H1 (cell line): Measurements from ENCODE around the gene SLC24A1. TPM values are rescaled to one million over a fixed set of nuclear protein-coding genes. Genes with fewer than 3 reads are reported as not detected.

ENCODE experiments used
- HDAC6 ChIP-seq: IDR thresholded peaks from one replicate; pipeline ENCODE4 v1.7.1; 2012; ENCODE audit warnings: low read depth, mild to moderate bottlenecking, inconsistent platforms, low read length, moderate library complexity
- MAFK ChIP-seq: IDR thresholded peaks from 2 replicates; pipeline ENCODE4 v1.6.1; 2012; ENCODE audit warnings: low read depth, mild to moderate bottlenecking, improper control_type of control experiment, low read length
- RNF2 ChIP-seq: fragments of 200-900, 300-1000 bp; sonication (generic); IDR thresholded peaks from 2 replicates; pipeline ENCODE4 v1.7.1; 2016; ENCODE audit warnings: borderline replicate concordance, low read depth, mild to moderate bottlenecking, antibody characterized with exemption, low read length; ENCODE audit not compliant: poor library complexity, severe bottlenecking; ENCODE audit errors: missing control alignments
- SUZ12 ChIP-seq: fragments of 200-600 bp; sonication (generic); IDR thresholded peaks from 2 replicates; pipeline ENCODE4 v1.6.1; 2012; ENCODE audit warnings: mild to moderate bottlenecking, inconsistent platforms, low read length, moderate library complexity, mixed read lengths
- polyA plus RNA-seq, 7 experiments: library from polyadenylated mRNA; depleted of rRNA in 3 of 7; stranded (reverse) in 5 of 7; unstranded in 2 of 7; fragments of >200 nt in 5 of 7; fragments of 200-250 nt in 2 of 7; gene quantifications; 1 replicate in 5 of 7; 2 replicates in 1 of 7; 4 replicates in 1 of 7; pipeline versions ENCODE4 v1.2.1 to v1.2.3, GENCODE V29; 2011 to 2013; ENCODE audit warnings: missing spikeins in 2 of 7, mixed read lengths in 2 of 7
- total RNA-seq: library from RNA; stranded (reverse); fragmentation: NEBNext Ultra II Directional; extraction: Animal tissue kit (Norgen Biotek cat#: 25700); gene quantifications from 2 replicates; pipeline ENCODE4 v1.2.1, GENCODE V29; 2021
- TF ChIP-seq, protein P1 (sequence below): fragments of 300-600 bp; sonication (generic); IDR thresholded peaks from 2 replicates; pipeline ENCODE4 v1.7.1; 2012; ENCODE audit warnings: low read length, moderate library complexity, mild to moderate bottlenecking, inconsistent platforms; ENCODE audit not compliant: insufficient replicate concordance
- TF ChIP-seq, protein P2 (sequence below): IDR thresholded peaks from 2 replicates; pipeline ENCODE4 v1.6.1; 2012; ENCODE audit warnings: inconsistent platforms
- TF ChIP-seq, protein P3 (sequence below): IDR thresholded peaks from 2 replicates; pipeline ENCODE4 v1.6.1; 2012; ENCODE audit warnings: inconsistent platforms

Gene SLC24A1
- total and polyA plus RNA-seq, 2 of the 8 experiments (the other 6 are each of a cell fraction or from before 2014, with no cell fraction given), result 4.9 to 6.6 TPM

GRCh38 chr15:65576664-65577063 is 45.1 kb upstream of the SLC24A1 start (continued):
- TF ChIP-seq, protein P1, sequence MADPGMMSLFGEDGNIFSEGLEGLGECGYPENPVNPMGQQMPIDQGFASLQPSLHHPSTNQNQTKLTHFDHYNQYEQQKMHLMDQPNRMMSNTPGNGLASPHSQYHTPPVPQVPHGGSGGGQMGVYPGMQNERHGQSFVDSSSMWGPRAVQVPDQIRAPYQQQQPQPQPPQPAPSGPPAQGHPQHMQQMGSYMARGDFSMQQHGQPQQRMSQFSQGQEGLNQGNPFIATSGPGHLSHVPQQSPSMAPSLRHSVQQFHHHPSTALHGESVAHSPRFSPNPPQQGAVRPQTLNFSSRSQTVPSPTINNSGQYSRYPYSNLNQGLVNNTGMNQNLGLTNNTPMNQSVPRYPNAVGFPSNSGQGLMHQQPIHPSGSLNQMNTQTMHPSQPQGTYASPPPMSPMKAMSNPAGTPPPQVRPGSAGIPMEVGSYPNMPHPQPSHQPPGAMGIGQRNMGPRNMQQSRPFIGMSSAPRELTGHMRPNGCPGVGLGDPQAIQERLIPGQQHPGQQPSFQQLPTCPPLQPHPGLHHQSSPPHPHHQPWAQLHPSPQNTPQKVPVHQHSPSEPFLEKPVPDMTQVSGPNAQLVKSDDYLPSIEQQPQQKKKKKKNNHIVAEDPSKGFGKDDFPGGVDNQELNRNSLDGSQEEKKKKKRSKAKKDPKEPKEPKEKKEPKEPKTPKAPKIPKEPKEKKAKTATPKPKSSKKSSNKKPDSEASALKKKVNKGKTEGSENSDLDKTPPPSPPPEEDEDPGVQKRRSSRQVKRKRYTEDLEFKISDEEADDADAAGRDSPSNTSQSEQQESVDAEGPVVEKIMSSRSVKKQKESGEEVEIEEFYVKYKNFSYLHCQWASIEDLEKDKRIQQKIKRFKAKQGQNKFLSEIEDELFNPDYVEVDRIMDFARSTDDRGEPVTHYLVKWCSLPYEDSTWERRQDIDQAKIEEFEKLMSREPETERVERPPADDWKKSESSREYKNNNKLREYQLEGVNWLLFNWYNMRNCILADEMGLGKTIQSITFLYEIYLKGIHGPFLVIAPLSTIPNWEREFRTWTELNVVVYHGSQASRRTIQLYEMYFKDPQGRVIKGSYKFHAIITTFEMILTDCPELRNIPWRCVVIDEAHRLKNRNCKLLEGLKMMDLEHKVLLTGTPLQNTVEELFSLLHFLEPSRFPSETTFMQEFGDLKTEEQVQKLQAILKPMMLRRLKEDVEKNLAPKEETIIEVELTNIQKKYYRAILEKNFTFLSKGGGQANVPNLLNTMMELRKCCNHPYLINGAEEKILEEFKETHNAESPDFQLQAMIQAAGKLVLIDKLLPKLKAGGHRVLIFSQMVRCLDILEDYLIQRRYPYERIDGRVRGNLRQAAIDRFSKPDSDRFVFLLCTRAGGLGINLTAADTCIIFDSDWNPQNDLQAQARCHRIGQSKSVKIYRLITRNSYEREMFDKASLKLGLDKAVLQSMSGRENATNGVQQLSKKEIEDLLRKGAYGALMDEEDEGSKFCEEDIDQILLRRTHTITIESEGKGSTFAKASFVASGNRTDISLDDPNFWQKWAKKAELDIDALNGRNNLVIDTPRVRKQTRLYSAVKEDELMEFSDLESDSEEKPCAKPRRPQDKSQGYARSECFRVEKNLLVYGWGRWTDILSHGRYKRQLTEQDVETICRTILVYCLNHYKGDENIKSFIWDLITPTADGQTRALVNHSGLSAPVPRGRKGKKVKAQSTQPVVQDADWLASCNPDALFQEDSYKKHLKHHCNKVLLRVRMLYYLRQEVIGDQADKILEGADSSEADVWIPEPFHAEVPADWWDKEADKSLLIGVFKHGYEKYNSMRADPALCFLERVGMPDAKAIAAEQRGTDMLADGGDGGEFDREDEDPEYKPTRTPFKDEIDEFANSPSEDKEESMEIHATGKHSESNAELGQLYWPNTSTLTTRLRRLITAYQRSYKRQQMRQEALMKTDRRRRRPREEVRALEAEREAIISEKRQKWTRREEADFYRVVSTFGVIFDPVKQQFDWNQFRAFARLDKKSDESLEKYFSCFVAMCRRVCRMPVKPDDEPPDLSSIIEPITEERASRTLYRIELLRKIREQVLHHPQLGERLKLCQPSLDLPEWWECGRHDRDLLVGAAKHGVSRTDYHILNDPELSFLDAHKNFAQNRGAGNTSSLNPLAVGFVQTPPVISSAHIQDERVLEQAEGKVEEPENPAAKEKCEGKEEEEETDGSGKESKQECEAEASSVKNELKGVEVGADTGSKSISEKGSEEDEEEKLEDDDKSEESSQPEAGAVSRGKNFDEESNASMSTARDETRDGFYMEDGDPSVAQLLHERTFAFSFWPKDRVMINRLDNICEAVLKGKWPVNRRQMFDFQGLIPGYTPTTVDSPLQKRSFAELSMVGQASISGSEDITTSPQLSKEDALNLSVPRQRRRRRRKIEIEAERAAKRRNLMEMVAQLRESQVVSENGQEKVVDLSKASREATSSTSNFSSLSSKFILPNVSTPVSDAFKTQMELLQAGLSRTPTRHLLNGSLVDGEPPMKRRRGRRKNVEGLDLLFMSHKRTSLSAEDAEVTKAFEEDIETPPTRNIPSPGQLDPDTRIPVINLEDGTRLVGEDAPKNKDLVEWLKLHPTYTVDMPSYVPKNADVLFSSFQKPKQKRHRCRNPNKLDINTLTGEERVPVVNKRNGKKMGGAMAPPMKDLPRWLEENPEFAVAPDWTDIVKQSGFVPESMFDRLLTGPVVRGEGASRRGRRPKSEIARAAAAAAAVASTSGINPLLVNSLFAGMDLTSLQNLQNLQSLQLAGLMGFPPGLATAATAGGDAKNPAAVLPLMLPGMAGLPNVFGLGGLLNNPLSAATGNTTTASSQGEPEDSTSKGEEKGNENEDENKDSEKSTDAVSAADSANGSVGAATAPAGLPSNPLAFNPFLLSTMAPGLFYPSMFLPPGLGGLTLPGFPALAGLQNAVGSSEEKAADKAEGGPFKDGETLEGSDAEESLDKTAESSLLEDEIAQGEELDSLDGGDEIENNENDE, result no peak
- TF ChIP-seq HDAC6, result no peak
- no peak for TF ChIP-seq MAFK
- TF ChIP-seq SUZ12, result no peak
- TF ChIP-seq, protein P2, sequence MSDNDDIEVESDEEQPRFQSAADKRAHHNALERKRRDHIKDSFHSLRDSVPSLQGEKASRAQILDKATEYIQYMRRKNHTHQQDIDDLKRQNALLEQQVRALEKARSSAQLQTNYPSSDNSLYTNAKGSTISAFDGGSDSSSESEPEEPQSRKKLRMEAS, result no peak
- TF ChIP-seq, protein P3, sequence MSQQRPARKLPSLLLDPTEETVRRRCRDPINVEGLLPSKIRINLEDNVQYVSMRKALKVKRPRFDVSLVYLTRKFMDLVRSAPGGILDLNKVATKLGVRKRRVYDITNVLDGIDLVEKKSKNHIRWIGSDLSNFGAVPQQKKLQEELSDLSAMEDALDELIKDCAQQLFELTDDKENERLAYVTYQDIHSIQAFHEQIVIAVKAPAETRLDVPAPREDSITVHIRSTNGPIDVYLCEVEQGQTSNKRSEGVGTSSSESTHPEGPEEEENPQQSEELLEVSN, result no peak
- no peak for TF ChIP-seq RNF2
